Raji (cell line): ENCODE results near the gene FAM120C.

Source experiments
- POLR2A ChIP-seq: IDR thresholded peaks from 2 replicates; pipeline ENCODE4 v1.6.1; 2011; ENCODE audit warnings: low read depth, low read length, control low read depth; ENCODE audit not compliant: insufficient read depth

Gene FAM120C

DNA sequence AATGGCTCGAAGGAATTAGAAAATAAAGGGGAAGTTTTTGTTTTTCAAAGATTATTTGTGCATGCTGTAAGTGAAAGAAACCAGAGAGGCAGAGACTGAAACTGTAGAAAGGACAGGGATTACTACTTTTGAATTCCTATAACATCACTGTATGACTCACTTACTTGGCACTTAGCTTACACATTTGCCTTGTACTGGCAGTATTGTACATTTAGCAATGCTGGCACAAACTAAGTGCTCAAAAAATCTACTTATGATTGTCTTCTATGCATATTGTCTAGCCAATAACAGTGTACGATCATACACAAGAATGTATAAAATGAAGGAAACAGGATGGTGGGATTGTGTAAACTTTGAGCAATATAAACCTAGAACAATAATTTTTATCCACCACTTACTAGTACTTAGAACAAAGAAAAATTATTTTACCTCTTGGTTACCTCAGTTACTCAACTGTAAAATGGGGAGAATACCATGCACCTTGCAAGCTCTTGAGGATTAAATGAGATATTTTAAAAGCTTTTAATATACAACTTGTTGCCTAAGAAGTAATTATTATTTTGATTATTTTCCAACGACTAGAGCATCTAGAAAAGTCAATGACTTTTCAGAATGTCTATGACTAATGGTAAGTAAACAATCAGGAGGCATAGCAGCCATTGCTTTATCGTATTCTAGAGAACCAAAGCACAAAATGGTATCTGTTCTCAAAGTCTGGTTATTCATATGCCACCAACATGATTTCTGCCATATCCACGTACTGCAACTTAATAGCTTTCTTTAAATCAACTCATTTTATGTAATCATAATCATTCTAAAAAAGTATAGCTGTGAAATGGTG is 4.7 kb downstream of the FAM120C start:
- TF ChIP-seq POLR2A = no peak

DNA sequence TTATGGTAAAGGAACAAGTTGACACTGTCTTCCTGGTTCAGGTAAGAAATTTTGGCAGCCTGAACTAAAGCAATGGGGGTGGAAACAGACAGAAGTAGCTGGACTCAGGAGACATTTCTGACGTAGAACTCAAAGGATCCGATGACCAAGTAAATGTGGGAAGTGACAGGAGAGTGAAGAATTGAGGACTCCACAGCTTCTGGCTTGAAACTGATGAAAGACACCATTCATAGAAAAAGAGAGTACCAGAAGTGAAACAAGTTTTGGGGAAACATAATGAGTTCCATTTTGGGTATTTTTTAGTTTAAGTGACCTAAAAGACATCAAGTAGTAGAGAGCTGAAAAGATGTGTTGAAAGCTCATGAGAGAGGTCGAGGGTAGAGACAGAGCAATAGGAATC is 5.7 kb downstream of the FAM120C start:
- no peak for TF ChIP-seq POLR2A

DNA sequence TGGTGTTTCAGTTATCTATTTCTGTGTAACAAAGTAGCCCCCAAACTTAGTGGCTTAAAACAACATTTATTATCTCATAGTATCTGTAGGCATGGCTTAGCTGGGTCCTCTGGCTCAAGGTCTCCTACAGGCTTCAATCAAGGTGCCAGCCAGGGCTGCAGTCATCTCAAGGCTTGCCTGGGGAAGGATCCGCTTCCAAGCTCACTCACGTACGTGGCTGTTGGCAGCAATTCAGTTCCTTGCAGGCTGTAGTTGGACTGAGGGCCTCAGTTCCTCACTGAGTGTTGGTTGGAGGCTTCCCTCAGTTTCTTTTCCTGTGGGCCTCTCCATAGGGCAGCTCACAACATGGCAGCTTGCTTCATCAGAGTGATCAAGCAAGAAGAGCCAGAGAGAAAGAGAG is 9.3 kb downstream of the FAM120C start:
- no peak for TF ChIP-seq POLR2A

DNA sequence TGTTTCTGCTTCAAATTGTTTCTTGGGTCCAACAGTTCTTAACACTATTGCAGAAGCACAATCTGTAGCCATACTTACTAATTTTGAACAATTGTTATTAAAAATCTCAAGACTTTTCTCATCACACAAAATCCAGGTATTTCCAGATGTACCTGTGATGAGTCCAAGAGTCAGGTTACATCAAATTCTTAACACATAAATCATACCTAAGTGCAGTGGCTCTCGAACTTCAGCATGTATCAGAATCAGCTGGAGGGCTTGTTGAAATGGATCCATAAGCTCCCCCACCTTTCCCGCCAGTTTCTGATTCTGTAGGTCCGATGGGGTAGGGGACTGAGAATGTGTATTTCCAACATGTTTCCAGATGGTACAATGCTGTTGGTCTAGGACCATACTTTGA is 10.6 kb downstream of the FAM120C start:
- no peak for TF ChIP-seq POLR2A

DNA sequence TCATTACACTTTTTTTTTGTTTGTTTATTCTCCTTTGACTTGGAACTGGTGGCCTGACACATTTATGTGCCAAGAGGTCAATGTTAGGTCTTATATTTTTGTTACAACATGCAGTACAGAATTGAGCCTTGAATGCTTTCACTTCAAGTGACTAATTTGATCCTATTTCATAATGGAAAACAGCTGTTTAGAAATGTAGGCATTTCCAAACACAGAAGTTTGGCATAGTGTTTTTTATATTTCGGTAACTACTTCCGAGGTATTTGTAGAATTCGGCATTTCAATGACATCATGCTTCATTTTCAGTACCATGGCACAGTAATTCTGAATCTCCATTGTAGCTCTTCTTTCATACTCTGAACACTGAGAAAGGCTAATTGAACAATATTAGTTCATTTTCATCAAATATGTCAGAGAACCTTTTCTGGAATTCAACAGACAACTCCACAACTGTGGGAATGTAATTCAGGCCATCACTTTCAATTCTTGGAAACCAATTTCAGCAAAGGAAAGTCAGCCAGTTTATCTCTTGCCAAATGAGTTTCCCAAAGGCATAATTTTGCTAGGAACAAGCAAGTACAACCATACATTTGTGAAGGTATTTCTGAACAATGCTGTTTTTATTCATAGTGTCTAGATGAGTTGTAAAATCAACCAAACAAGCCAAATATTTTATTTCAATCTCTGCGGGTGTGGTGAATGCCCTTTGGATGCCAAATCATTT is 11.4 kb downstream of the FAM120C start:
- no peak for TF ChIP-seq POLR2A

DNA sequence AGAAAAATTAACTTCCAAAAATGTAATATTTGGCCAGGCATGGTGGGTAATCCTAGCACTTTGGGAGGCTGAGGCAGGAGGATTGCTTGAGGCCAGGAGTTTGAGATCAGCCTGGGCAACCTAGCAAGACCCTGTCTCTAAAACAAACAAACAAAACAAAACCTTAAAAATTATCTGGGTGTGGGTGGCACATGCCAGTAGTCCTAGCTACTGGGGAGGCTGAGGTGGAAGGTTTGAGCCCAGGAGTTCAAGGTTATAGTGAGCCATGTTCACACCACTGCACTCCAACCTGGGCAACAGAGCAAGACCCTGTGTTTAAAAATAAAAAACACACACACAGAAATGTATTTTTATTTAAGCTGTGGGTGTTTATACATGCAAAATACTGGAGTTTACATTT is 12.0 kb downstream of the FAM120C start:
- no peak for TF ChIP-seq POLR2A

DNA sequence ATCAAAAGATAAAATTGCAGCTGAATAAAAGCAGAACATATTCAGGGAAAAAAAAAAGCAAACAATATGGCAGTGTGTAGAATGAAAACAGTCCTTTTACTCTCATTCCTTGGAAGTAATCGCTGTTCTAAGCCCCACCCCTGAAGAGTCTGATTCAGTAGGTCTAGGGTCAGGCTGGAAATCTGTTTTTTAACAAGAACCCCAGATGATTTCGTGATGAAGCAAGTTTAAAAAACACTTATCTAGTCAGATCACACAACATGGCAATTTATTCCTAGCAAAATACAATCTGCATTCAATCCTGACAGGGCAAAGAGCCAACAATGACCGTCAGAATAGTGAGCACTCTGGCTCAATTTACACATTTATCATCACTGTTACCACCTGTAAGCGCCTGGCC is 16.1 kb downstream of the FAM120C start:
- no peak for TF ChIP-seq POLR2A

DNA sequence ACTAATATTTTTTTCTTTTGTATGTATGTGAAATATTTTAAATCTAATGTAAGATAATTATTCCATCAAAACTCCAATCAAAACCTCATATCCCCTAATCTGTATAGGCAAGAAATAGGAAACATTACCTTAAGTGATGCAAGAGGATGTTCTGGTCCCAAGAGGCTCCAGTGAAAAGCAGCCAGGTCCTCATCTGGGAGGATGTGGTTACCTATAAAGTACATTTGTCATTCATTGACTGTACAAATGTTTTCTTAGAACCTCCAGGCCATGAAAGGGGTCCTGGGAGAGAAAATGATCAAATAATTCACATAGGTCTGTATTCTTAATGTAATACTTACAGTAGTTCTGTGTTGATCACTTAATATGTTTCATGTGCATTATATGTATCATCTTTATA is 25.5 kb downstream of the FAM120C start:
- no peak for TF ChIP-seq POLR2A

DNA sequence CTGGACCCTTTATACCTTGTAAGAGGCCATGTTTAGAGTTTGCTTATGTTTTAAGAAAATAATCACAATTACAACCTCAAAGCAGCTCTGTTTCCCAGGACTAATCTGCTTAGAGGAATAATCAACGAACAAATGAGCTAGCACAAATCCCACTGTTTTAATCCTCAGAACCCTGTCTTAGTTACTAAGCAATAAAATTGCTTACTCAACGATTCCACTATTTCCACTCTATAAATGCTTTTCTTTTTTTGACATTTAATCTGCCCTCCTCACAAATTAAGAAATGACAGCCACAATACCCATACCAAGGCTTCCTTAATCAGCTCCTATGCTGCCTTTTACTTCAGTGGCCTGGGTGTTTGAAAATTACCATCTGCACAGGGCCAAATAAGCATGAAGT is 48.8 kb downstream of the FAM120C start:
- no peak for TF ChIP-seq POLR2A

DNA sequence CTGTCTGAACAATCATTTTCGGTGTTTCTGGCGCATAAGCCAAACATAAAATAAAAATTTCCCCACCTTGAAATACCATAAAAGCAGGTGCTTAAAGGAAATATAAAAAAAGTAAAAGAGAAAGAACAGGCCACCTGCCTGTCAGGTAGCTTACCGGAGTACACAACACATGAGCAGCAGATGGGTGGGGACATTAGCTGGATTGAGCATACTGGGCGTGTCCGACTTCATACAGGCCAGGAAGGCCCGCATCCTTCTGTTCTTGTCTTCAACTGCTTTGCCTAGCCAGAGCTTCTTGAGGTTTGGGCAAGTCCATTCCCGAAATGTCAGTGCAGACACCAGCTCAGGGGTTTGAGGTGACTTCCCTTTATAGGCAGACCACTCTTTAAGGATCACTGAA is 66.7 kb downstream of the FAM120C start:
- TF ChIP-seq POLR2A = no peak

DNA sequence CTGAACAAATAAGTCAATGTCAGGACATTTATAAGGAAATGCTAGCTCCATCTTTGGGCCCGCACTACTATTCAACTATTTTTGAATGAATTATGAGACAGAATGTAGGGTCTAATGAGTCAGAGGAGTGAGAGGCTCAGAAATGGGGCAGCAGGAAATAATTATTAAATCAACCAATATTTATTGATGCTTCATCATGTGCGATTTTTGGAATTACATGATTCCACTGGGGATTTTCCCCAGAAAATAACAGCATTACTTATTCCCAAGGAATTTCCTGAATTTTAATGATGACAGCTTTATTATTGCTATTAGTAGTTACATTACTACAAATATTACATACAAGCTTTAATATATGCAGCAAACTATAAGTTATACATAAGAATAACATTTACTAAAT is 89.5 kb downstream of the FAM120C start:
- no peak for TF ChIP-seq POLR2A

DNA sequence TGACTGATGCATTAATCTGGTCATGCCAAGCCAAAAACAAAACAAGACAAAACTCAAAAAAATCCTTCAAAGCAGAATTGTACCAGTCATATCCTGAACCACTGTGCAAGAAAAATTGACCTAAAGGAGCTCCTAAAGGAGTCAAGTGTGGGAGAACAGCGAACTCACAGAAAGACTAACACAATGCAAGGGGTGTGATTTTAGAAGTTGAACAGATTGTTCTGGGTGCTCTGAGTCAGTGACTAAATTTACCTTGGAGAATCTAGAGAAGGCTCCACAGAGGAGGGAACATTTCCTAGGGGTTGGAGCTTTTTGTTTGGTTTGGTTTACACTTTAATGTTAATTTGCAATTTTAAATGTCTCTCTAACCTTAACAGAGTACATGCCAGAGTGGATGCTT is 89.9 kb downstream of the FAM120C start:
- no peak for TF ChIP-seq POLR2A

DNA sequence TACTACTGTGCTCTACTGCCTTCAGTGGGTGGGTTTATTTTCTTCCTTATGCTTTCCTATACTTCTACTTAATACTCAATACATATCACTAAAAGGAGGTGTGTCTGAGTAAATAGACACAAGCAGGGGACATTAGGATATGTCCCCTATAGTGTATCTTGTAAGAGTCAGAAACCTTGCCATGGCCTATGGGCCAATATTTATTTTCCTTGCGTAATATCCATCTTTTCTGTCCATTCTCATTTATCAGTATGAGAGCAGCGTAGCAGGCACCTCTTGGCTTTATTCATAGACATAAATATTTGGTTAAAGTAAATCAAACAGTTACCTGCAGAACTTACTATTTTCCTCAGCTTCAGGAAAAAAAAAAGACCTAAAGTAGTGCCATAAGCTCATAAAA is 92.2 kb downstream of the FAM120C start:
- no peak for TF ChIP-seq POLR2A

DNA sequence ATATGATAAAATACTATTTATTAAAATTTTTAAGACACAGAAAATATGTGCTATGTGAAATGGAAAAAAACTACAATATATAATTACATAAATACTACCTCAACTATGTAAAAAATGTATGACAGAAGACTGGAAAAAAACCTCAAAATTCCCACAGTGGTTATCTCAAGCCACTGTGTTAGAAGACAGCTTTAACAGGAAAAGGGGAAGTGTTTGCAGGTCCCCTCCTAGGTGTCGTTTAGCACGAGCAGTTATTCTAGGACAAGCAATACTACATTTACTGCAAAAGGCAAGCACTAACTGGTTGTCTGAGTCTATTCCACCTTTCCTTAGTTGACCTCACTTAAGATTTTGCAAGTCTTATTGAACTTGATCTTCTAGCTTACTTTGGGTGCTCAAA is 93.9 kb downstream of the FAM120C start:
- TF ChIP-seq POLR2A = no peak

DNA sequence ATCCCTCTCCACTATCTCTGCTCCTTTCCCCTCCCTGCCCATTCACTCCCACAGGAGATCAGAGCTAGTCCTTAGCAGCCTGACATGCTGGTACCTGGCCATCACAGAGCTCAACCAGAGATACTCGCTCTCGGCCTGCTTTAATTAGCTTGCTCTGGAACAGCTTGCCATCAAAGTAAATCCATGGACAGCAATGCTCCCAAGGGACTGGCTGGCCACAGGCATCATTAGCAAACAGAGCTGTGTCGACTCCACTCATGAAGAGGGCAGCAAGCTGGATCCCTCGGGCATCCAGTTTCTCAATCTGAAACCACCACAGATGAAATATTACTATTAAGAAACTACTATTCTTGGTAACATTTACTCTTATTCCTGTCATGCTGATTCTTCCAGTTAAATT is 95.4 kb downstream of the FAM120C start:
- no peak for TF ChIP-seq POLR2A

DNA sequence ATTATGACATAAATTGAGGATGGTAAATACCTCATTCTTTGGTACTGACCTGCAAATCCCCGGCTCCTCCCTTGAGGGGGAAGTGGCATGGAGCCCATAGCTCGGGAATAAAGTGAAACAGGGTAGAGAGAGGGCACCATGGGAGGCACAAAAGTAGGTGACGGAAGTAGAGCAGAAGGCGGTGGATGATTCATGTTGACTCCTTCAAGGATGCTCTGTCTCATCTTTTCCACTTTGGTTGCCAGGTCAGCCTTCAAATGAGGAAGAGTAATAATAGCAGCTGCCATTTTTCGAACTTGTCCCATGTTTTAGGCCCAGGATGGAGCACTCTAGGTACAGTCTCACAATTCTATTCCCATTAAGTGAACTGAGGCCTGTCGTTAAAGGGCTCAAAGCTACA is 97.4 kb downstream of the FAM120C start:
- TF ChIP-seq POLR2A = no peak

DNA sequence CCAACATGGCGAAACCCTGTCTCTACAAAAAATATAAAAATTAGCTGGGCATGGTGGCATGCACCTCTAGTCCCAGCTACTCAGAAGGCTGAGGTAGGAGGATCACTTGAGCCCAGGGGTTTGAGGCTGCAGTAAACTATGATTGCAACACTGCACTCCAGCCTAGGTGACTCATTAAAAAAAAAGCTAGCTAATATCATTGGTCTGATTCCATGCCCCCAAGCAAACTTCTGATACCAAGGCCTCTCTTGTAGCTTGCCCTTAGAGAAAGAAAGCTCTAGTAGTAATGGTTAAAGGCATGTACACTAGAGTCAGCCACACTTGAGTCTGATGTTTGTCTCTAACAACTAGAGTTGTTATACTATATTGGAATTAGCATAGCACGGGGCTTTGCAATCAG is 106.2 kb downstream of the FAM120C start:
- TF ChIP-seq POLR2A = no peak

DNA sequence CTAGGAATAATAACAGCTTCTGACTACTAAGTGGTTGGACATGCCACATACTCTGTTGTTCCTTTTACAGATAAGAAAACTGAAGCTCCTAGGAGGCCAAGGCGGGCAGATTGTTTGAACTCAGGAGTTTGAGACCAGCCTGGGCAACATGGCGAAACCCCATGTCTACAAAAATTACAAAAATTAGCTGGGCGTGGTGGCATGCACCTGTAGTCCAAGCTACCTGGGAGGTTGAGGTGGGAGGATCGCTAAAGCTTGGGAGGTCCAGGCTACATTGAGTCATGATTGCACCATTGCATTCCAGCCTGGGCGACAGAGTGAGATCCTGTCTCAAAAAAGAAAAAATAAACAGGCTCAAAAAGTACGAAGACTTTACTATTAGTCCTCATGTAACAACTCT is 108.2 kb downstream of the FAM120C start:
- TF ChIP-seq POLR2A = no peak
